ENCODE results near the gene CTBP2.
"Not testable (repeated sequence)": the region's sequence is repeated elsewhere in the genome, so short reads cannot be mapped to it uniquely, and the experiment has no call there.

The CTBP2 gene

GRCh38 chr10:125082881-125083575 is 77.3 kb downstream of the CTBP2 start:
- DNase-seq = no peak

DNA sequence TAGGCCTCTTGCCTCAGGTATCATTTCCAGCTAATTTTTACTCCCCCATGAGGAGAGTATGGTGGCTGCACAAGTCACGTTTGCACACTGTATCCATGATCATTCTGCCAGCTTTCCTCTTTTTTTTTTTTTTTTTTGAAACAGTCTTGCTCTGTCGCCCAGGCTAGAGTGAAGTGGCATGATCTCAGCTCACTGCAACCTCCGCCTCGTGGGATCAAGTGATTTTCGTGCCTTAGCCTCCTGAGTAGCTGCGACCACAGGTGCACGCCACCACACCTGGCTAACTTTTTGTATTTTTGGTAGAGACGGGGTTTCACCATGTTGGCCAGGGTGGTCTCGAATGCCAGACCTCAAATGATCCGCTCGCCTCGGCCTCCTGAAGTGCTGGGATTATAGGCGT is 77.9 kb downstream of the CTBP2 start:
- DNase-seq = not testable (repeated sequence)

- DNase-seq = no peak
Observed at GRCh38 chr10:125081931-125082330, 78.4 kb downstream of the CTBP2 start.

DNA sequence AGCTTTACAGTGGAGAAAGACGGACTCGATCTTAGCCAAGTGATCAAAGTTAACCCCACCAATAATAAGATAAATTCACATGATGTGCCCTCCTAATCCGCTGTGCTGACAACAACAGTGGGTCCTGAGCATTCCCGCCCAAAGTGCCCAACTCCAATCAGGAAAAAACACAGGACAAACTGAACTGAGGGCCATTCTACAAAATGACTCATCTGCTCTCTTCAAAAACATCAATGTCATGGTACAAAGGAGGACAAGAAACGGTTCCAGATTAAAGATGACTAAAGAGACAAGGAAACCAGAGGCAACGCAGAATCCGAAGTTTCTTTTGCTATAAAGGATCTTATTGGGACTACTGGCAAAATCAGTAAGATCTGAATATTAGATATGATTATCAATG is 79.4 kb downstream of the CTBP2 start:
- no peak for DNase-seq

DNA sequence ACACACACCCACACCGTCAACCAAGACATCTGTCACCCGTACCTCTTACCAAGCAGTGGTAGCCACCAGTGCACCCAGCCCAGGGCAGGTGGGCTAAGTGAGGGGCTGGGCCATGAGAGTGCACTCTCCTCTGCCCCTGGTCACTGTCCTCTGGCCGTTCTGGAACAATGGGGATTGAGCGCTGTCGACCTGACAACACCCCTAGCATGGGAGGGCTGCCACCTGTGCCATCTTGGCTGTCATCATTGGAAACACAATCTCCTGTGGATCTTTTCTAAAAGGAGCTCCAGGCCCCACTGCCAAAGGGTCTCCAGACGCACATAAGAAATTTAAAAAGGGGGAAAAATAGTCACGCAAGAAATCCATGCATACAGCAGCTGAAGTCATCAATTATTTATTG is 80.1 kb downstream of the CTBP2 start:
- DNase-seq = no peak

DNA sequence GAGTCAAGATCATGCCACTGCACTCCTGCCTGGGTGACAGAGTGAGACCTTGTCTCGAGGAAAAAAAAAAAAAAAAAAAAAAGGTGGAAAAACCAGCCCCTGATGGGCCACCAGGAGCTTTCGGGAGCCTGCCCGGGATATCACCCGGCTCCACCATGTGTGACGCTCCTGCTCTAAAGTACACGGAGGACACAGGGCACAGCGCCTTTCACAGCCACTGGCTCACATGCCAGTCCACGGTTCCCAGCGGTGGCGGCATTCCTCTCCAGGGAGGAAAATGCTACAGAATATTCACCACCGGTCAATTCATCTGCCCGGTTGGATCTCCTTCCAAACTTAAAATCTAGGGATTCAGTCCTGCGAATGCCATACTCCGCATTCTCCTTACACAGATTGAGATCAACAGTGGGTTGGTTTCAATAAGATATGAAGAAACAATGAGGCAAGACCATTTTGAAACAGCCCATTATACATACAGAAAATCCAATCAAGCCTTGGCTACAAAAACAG is 81.2 kb downstream of the CTBP2 start:
- no peak for DNase-seq

- DNase-seq = no peak
Observed at GRCh38 chr10:125076891-125077541, 83.3 kb downstream of the CTBP2 start.

DNA sequence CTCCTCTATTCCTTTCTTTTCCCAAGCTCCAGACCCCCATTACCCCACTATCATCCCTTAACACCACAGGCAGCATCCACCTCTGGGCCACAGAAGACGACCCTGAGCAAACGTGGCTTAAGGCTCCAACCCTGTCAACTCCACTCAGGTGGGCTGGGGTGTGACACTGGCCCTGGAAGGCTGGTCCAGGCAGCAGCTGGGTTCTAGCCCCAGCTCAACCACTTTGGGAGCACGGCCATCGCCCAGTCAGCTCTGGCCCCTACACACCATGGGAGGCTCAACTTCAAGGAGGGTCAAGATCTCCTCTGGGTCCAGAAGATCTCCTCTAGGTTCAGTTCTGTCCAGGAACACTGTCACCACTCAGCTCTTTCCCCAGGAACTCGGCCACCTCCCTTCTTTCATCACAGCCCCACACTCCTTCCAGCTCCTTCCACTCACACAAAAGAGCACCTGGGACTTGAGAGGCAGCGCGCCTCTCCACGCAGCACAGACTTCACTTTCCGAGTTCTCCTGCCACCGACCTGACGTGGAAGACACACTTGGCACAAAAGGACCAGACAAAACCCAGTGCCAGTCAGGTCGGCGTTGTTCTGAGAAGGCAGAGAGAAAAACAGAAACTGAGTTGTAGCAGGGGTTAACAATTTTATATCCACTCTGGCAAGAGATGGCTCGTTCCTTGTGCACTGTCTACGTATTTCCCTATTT is 84.1 kb downstream of the CTBP2 start:
- no peak for DNase-seq

GRCh38 chr10:125073996-125074395 is 86.4 kb downstream of the CTBP2 start:
- no peak for DNase-seq

DNA sequence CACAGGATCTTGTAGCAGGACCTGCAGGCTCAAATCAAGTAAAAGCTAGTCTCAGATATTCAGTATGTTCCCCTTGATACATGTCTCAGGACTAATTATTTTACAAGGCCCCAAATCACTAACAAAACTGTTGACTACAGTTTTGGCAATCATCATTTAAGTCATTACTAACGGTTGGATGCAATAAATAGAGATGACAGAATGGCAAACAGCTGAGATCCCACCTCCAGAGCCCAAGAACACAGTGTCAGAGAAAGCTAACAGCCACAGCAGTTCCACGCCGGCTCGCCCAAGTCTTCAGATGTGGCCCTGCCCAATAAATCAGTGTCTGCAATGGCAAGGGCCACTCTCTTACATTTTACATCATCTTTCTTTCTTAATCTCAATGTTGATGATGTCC is 87.6 kb downstream of the CTBP2 start:
- DNase-seq = no peak

GRCh38 chr10:125071008-125071407 is 89.4 kb downstream of the CTBP2 start:
- DNase-seq = no peak

GRCh38 chr10:125068406-125068805 is 92.0 kb downstream of the CTBP2 start:
- no peak for DNase-seq

DNA sequence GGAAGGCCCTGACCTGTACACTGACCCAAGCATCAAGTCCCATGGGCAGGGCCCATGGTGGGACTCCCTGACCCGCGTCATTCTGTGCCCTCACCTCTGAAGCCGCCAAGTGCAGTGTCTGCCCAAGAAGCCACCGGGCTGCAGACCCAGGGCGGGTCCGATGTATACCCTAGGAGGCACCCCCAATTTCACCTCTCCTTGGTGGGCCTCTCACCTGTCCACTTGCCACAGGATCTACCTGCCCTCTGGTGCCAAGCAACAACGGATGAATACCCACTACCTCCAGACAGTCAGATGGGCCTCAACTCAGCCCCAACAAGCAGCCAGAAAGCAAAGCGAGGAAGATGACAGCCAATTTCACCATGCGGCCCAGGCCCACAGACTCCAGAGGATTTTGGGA is 92.6 kb downstream of the CTBP2 start:
- DNase-seq = no peak

GRCh38 chr10:125066764-125067450 is 93.5 kb downstream of the CTBP2 start:
- no peak for DNase-seq

- peak; percentile 34 for DNase-seq
Observed at GRCh38 chr10:125064681-125065492, 95.5 kb downstream of the CTBP2 start.

GRCh38 chr10:125063256-125063925 is 97.0 kb downstream of the CTBP2 start:
- no peak for DNase-seq

GRCh38 chr10:125062914-125063230 is 97.5 kb downstream of the CTBP2 start:
- no peak for DNase-seq

DNA sequence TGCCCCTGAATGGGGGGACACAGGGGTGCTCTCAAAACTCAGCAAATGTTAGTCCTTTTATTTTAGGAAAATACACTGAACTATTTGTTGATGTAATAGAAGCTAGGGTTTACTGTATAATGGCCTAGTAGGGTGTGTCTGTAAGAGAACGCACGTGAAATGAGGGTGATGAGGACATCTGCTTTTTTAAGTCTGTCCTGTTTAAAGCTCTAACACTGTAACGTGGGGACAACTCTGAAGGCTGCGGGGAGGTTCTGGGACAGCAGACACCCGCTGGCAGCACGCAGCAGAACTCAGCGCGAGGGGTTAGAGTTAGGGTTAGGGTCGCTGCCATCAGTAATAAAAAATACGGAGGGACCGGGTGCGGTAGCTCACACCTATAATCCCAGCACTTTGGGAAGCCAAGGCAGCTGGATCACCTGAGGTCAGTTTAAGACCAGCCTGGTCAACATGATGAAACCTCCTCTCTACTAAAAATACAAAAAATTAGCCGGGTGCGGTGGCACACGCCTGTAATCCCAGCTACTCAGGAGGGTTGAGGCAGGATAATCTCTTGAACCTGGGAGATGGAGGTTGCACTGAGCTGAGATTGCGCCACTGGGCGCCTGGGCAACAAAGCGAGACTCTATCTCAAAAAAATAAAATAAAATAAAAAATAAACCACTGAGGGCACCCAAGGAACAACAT is 98.0 kb downstream of the CTBP2 start:
- no peak for DNase-seq

DNA sequence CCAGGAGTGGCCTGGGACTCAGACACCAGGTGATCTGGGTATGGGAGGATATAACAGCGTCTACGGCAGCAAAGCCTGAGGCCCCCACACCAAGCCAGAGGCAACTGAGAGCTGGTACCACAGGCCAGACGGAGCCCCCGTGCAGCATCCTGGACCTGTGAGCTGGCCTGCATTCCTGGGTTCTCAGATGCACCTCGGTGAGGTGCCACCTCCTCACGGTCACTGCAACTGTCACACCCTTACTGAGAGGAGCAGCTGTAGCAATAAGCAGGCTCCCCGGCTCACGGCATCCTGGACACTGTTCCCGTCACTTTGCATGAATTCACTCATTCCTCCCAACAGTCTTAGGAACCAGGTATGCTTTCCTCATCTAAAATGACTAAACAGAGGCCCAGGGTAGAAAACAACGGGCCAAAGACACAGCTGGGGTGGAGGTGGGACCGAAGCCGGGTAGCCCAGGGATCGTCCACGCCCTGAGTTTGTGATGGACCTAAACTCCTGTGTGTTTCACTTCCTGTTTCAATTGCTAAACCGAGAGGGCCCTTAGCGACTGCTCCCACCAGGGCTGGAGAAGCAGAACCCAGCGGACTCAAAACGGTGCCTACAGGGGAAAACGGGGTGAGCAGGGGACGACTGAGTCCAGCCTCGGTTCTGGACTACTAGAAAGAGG is 98.7 kb downstream of the CTBP2 start:
- DNase-seq = no peak

- no peak for DNase-seq
Observed at GRCh38 chr10:125060826-125061556, 99.4 kb downstream of the CTBP2 start.

All from KG1 (cell line).